Adrenal gland (tissue), 12 donors: ENCODE measurements around the gene TRAPPC13. TPM values are rescaled to one million over a fixed set of nuclear protein-coding genes. Genes with fewer than 3 reads are reported as not detected.
"Not testable (repeated sequence)": the region's sequence is repeated elsewhere in the genome, so short reads cannot be mapped to it uniquely, and the experiment has no call there.

Source experiments
- DNase-seq, 7 donors: peaks; one replicate each; pipeline ENCODE4 v3.0.0-alpha.2; 2019 to 2020
- H3K27ac ChIP-seq, 5 donors: fragments of 200-600 bp; sonication (generic) in 4 of 5; 1 replicate in 3 of 5; 2 replicates in 2 of 5; pipeline versions ENCODE4 v1.5.1 to v1.8.0; 2016 to 2020; ENCODE audit warnings: mild to moderate bottlenecking in 1 of 5
- H3K27me3 ChIP-seq: fragments of 200-600 bp; 2 replicates; pipeline ENCODE4 v1.8.0; 2021
- H3K36me3 ChIP-seq, 2 donors: fragments of 200-600 bp; replicated peaks in 1 of 2; 1 replicate in 1 of 2; 2 replicates in 1 of 2; pipeline versions ENCODE4 v1.5.1 to v1.8.0; 2018 to 2022
- H3K4me1 ChIP-seq, 2 donors: fragments of 200-600 bp; replicated peaks in 1 of 2; 1 replicate in 1 of 2; 2 replicates in 1 of 2; pipeline versions ENCODE4 v1.5.1 to v1.8.0; 2018 to 2021
- H3K4me3 ChIP-seq, 4 donors: fragments of 200-600 bp; sonication (generic) in 3 of 4; one replicate each; pipeline ENCODE4 v1.5.1; 2016 to 2018
- H3K9me3 ChIP-seq, 3 donors: fragments of 200-600 bp; sonication (generic) in 1 of 3; replicated peaks in 1 of 3; 1 replicate in 2 of 3; 2 replicates in 1 of 3; pipeline versions ENCODE4 v1.5.1 to v1.8.0; 2016 to 2021
- POLR2A ChIP-seq, 2 donors: fragments of 450-650 bp; IDR thresholded peaks; one replicate each; pipeline ENCODE4 v1.6.1; 2017; ENCODE audit warnings: antibody characterized with exemption in 2 of 2, mild to moderate bottlenecking in 2 of 2, moderate library complexity in 1 of 2
- WGBS, 4 donors: extraction: QIAGEN DNeasy Blood & Tissue Kit in 2 of 4; methylation state at CpG; one replicate each; pipeline versions ENCODE4 v1.1.5 to v1.1.7; 2013 to 2017; 5-methylcytosine and 5-hydroxymethylcytosine counted together
- intact Hi-C, 2 donors: fragments of 100-400 bp; cut with DNase I; formaldehyde crosslinking; loops; one replicate each; pipeline versions ENCODE4 v1.14.1 to v1.15.0; 2022 to 2023
- polyA plus RNA-seq, 3 donors: library from polyadenylated mRNA; stranded (reverse); fragments of 200-250 nt in 2 of 3; fragments of 350-450 nt in 1 of 3; fragmentation: Illumina TruSeq in 1 of 3; extraction: RNeasy Lipid Tissue Mini Kit (QIAGEN cat#74804) in 1 of 3; gene quantifications; one replicate each; pipeline ENCODE4 v1.2.3, GENCODE V29; 2013 to 2014
- total RNA-seq, 9 donors: library from RNA; depleted of rRNA in 4 of 9; stranded (reverse); fragments of >200 nt in 4 of 9; fragments of 120-200 nt in 1 of 9; fragmentation: NEBNext Ultra II Directional in 1 of 9; extraction: Animal tissue kit (Norgen Biotek cat#: 25700) in 1 of 9; gene quantifications; one replicate each; pipeline versions ENCODE4 v1.1.0 to v1.2.4, GENCODE V29; 2013 to 2023
- TF ChIP-seq, protein P1 (sequence below), 6 experiments: fragments of 450-650 bp in 4 of 6; fragments of 200-600 bp in 2 of 6; sonication (generic) in 1 of 6; IDR thresholded peaks; 1 replicate in 5 of 6; 2 replicates in 1 of 6; pipeline versions ENCODE4 v1.5.1 to v1.8.0; 2016 to 2021; ENCODE audit warnings: antibody characterized with exemption in 6 of 6, mild to moderate bottlenecking in 2 of 6, moderate library complexity in 1 of 6
- donor health status: healthy with polysubstance abuse.
- donor health status: Bipolar disorder and iron deficiency.
- donor health status: DM: yes; HTN: yes; CAD: no.
- donor health status: DM: no; HTN: no; CAD: no.
- donor health status: DM: no; HTN: no; CAD: no.
- donor health status: DM: yes; HTN: yes; CAD: no.

Gene TRAPPC13
- total and polyA plus RNA-seq, 12 donors, result 9.8 to 53.6 (median 18.9) TPM

DNA sequence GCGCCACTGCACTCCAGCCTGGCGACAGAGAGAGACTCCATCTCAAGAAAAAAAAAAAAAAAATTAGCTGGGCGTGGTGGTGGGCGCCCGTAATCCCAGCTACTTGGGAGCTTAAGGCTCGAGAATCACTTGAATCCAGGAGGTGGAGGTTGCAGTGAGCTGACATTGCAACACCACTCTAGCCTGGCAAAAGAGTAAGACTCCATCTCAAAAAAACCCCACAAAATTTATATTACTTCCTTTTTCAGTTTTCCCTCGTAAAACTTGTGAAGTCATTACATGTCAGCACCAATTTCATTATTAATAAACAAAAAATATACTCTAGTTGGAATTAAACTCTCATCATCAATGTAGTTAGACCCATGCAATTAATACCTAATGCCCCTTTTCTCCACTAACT lies 43.9 kb downstream of the TRAPPC13 start:
- no peak overlapping the region for H3K27ac ChIP-seq
- H3K4me1 ChIP-seq, result no peaks in the 10 kb centered on the region
- DNase-seq, result no peak
- TF ChIP-seq, protein P1, sequence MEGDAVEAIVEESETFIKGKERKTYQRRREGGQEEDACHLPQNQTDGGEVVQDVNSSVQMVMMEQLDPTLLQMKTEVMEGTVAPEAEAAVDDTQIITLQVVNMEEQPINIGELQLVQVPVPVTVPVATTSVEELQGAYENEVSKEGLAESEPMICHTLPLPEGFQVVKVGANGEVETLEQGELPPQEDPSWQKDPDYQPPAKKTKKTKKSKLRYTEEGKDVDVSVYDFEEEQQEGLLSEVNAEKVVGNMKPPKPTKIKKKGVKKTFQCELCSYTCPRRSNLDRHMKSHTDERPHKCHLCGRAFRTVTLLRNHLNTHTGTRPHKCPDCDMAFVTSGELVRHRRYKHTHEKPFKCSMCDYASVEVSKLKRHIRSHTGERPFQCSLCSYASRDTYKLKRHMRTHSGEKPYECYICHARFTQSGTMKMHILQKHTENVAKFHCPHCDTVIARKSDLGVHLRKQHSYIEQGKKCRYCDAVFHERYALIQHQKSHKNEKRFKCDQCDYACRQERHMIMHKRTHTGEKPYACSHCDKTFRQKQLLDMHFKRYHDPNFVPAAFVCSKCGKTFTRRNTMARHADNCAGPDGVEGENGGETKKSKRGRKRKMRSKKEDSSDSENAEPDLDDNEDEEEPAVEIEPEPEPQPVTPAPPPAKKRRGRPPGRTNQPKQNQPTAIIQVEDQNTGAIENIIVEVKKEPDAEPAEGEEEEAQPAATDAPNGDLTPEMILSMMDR (IDR thresholded peaks at IDR 0.05), result no peak
- TF ChIP-seq POLR2A (IDR thresholded peaks at IDR 0.05), result no peak
- no peaks in the 10 kb centered on the region for H3K9me3 ChIP-seq
- H3K36me3 ChIP-seq, result peaks cover 0 to 15% of the 10 kb centered on the region in 2 donors
- no peak overlapping the region for H3K4me3 ChIP-seq
- no peaks in the 10 kb centered on the region for H3K27me3 ChIP-seq
- intact Hi-C loops, result no loop called here
- 75 to 91% (median 85%) methylated on average over 7 of the region's 7 CpGs for WGBS, 4 donors

DNA sequence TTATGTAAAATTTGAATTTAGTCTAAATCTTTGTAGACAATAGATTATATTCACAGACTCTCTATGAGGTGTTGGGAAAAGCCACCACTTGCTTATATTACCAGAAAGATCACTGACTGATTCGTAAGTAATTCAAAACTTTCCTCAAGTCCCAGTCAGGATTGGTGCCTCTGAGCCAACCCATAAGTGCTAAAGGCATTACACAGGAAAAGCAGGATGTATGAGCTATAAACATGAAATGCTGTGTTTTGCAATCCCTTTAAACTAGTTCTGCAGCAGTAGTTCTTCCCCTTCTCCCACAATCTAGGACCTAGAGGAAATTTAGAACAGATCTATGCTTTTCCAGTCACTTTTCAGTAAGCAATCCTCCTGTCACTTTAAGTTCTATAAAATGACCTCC lies 48.0 kb downstream of the TRAPPC13 start:
- TF ChIP-seq, protein P1 (IDR thresholded peaks at IDR 0.05), result no peak
- no peak for TF ChIP-seq POLR2A (IDR thresholded peaks at IDR 0.05)
- 73 to 95% (median 82%) methylated on average over 1 of the region's 1 CpG for WGBS, 4 donors
- Histone ChIP-seq H3K27me3 (no peaks in the 10 kb centered on the region), H3K27ac (no peak overlapping the region), H3K9me3 (no peaks in the 10 kb centered on the region), H3K4me1 (peaks cover 0 to 8% of the 10 kb centered on the region in 2 donors), H3K36me3 (peaks cover 0 to 6% of the 10 kb centered on the region in 2 donors), H3K4me3 (no peak overlapping the region)
- DNase-seq, result no peak
- intact Hi-C loops, result no loop called here

DNA sequence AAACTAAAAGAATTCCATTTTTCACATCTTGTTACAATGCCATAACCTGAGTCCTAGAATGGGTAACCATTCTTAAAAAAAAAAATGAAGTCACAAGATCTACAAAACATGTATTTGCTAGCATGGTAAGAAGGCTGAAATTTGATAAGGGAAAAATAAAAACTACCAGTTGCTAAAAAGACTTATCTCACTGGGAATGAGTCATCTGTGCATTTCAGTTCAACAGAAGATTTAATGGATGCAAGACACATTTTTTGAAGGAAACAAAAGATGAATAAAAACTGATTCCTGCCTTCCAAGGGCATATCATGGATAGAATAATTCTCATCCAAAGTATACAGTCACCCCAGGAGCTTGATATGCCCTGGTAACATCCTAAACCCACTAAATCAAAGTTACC lies 49.9 kb downstream of the TRAPPC13 start:
- Histone ChIP-seq H3K36me3 (peaks cover 0 to 6% of the 10 kb centered on the region in 2 donors), H3K27me3 (no peaks in the 10 kb centered on the region), H3K9me3 (no peaks in the 10 kb centered on the region), H3K4me3 (no peak overlapping the region), H3K27ac (no peak overlapping the region), H3K4me1 (peaks cover 0 to 8% of the 10 kb centered on the region in 2 donors)
- intact Hi-C loops, result no loop called here
- no peak for DNase-seq
- no peak for TF ChIP-seq POLR2A (IDR thresholded peaks at IDR 0.05)
- TF ChIP-seq, protein P1 (IDR thresholded peaks at IDR 0.05), result no peak

DNA sequence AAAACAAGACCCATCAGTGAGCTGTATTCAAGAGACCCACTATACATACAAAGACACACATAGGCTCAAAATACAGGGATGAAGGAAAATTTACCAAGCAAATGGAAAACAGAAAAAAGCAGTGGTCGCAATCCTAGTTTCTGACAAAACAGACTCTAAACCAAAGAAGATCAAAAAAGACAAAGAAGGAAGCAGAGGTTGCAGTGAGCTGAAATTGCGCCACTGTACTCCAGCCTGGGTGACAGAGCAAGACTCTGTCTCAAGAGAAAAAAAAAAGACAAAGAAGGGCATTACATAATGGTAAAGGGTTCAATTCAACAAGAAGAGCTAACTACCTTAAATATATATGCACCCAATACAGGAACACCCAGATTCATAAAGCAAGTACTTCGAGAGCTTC lies 51.2 kb downstream of the TRAPPC13 start:
- DNase-seq, H3K9me3 ChIP-seq, H3K4me1 ChIP-seq, H3K4me3 ChIP-seq, intact Hi-C loops, H3K27me3 ChIP-seq, H3K27ac ChIP-seq, H3K36me3 ChIP-seq: not testable (repeated sequence)
- WGBS, 4 donors, result 84 to 93% (median 90%) methylated on average over 3 of the region's 3 CpGs

DNA sequence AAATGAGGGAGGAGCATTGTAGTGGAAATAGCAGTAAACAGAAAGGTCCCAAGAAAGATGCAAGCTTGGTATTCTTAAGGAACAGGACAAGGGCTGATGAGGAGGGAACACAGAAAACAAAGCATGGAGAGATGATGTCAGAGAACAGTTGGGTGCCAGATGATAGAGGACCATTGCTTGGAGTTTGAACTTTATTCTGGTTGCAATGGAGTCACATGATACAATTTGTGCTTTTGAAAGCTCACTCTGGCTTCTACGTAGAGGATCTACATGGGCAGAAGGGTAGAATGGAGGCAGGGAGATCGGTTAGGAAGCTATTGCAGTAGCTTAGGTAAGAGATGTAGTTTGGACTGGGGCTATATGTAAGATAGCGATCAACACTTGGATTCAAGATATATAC lies 57.3 kb downstream of the TRAPPC13 start:
- no peaks in the 10 kb centered on the region for H3K9me3 ChIP-seq
- no peaks in the 10 kb centered on the region for H3K36me3 ChIP-seq
- no peak overlapping the region for H3K4me3 ChIP-seq
- H3K4me1 ChIP-seq, result no peaks in the 10 kb centered on the region
- no peak overlapping the region for H3K27ac ChIP-seq
- no peak for DNase-seq
- 88 to 94% (median 90%) methylated on average over 3 of the region's 3 CpGs for WGBS, 4 donors
- intact Hi-C loops, result no loop called here
- H3K27me3 ChIP-seq, result no peaks in the 10 kb centered on the region
- TF ChIP-seq, protein P1 (IDR thresholded peaks at IDR 0.05), result no peak
- no peak for TF ChIP-seq POLR2A (IDR thresholded peaks at IDR 0.05)
